ENCODE results near the gene CRYAB.

The CRYAB gene

GRCh38 chr11:111922803-111923202 is 11.2 kb upstream of the CRYAB start:
- TF ChIP-seq CTCF (IDR thresholded peaks at IDR 0.05; ENCODE audit: insufficient read depth, low read length) (no peak), SPI1 (IDR thresholded peaks at IDR 0.05; ENCODE audit: borderline replicate concordance, low read depth) (no peak), POLR2AphosphoS5 (IDR thresholded peaks at IDR 0.05; ENCODE audit: low read depth) (no peak), GABPA (IDR thresholded peaks at IDR 0.05; ENCODE audit: low read depth) (no peak), REST (IDR thresholded peaks at IDR 0.05; ENCODE audit: insufficient replicate concordance, low read depth) (no peak)
- no peak for DNase-seq (ENCODE audit: low read depth in 1 of 2, low spot score in 1 of 2)
- Histone ChIP-seq H3K4me3 (replicated peaks; ENCODE audit: insufficient read depth, low read length) (no peak overlapping the region), H3K27ac (replicated peaks) (no peak overlapping the region), H3K27me3 (ENCODE audit: insufficient read depth, poor library complexity, severe bottlenecking) (no peaks in the 10 kb centered on the region)

- no peaks in the 10 kb centered on the region for H3K27me3 ChIP-seq (ENCODE audit: insufficient read depth, poor library complexity, severe bottlenecking)
- DNase-seq (ENCODE audit: low read depth in 1 of 2, low spot score in 1 of 2) = no peak
- H3K27ac ChIP-seq (replicated peaks) = no peak overlapping the region
- no peak overlapping the region for H3K4me3 ChIP-seq (replicated peaks; ENCODE audit: insufficient read depth, low read length)
- no peak for TF ChIP-seq REST (IDR thresholded peaks at IDR 0.05; ENCODE audit: insufficient replicate concordance, low read depth)
- no peak for TF ChIP-seq CTCF (IDR thresholded peaks at IDR 0.05; ENCODE audit: insufficient read depth, low read length)
- no peak for TF ChIP-seq POLR2AphosphoS5 (IDR thresholded peaks at IDR 0.05; ENCODE audit: low read depth)
- TF ChIP-seq SPI1 (IDR thresholded peaks at IDR 0.05; ENCODE audit: borderline replicate concordance, low read depth) = no peak
- no peak for TF ChIP-seq GABPA (IDR thresholded peaks at IDR 0.05; ENCODE audit: low read depth)
These were observed 10.1 kb upstream of the CRYAB start for GRCh38 chr11:111921541-111922230.

GRCh38 chr11:111920908-111921307 is 9.3 kb upstream of the CRYAB start:
- Histone ChIP-seq H3K27me3 (ENCODE audit: insufficient read depth, poor library complexity, severe bottlenecking) (no peaks in the 10 kb centered on the region), H3K27ac (replicated peaks) (no peak overlapping the region), H3K4me3 (replicated peaks; ENCODE audit: insufficient read depth, low read length) (no peak overlapping the region)
- TF ChIP-seq POLR2AphosphoS5 (IDR thresholded peaks at IDR 0.05; ENCODE audit: low read depth) (no peak), SPI1 (IDR thresholded peaks at IDR 0.05; ENCODE audit: borderline replicate concordance, low read depth) (no peak), GABPA (IDR thresholded peaks at IDR 0.05; ENCODE audit: low read depth) (no peak), CTCF (IDR thresholded peaks at IDR 0.05; ENCODE audit: insufficient read depth, low read length) (no peak), REST (IDR thresholded peaks at IDR 0.05; ENCODE audit: insufficient replicate concordance, low read depth) (no peak)
- DNase-seq (ENCODE audit: low read depth in 1 of 2, low spot score in 1 of 2) = no peak
